Body of pancreas (tissue), 4 donors: ENCODE results near the gene TTC39C. TPM values are rescaled to one million over a fixed set of nuclear protein-coding genes. Genes with fewer than 3 reads are reported as not detected.

Experiments used
- ATAC-seq: fragments of 150-250 bp; one replicate; pipeline ENCODE4 v1.9.1; 2016
- DNase-seq, 4 donors: peaks; one replicate each; pipeline ENCODE4 v3.0.0-alpha.2; 2019
- H3K27ac ChIP-seq, 4 donors: fragments of 200-600 bp; sonication (generic); 1 replicate in 3 of 4; 2 replicates in 1 of 4; pipeline versions ENCODE4 v1.5.1 to v1.6.1; 2016 to 2019; ENCODE audit warnings: mild to moderate bottlenecking in 1 of 4, mixed read lengths in 1 of 4, moderate library complexity in 1 of 4
- H3K27me3 ChIP-seq, 2 donors: fragments of 200-600 bp; sonication (generic); one replicate each; pipeline ENCODE4 v1.6.0; 2016; ENCODE audit warnings: mild to moderate bottlenecking in 1 of 2
- H3K36me3 ChIP-seq, 2 donors: fragments of 200-600 bp; sonication (generic); replicated peaks in 1 of 2; 2 replicates each; pipeline ENCODE4 v1.5.1; 2016; ENCODE audit warnings: low read depth in 2 of 2; ENCODE audit not compliant: insufficient read depth in 1 of 2
- H3K4me1 ChIP-seq: fragments of 200-600 bp; sonication (generic); one replicate; pipeline ENCODE4 v1.6.0; 2016
- H3K4me3 ChIP-seq, 2 donors: fragments of 200-600 bp; sonication (generic); 1 replicate in 1 of 2; 2 replicates in 1 of 2; pipeline ENCODE4 v1.5.1; 2016 to 2019
- H3K9me3 ChIP-seq, 3 donors: fragments of 200-600 bp; sonication (generic); 1 replicate in 2 of 3; 2 replicates in 1 of 3; pipeline ENCODE4 v1.5.1; 2016
- POLR2A ChIP-seq, 3 donors: fragments of 450-650 bp; IDR thresholded peaks; one replicate each; pipeline ENCODE4 v1.6.1; 2016; ENCODE audit warnings: antibody characterized with exemption in 3 of 3, mild to moderate bottlenecking in 2 of 3
- WGBS, 2 donors: methylation state at CpG; one replicate each; pipeline ENCODE4 v1.1.5; 2017; 5-methylcytosine and 5-hydroxymethylcytosine counted together
- intact Hi-C: fragments of 100-400 bp; cut with DNase I; formaldehyde crosslinking; loops from one replicate; pipeline ENCODE4 v1.15.1; 2023
- total RNA-seq, 2 donors: library from RNA; depleted of rRNA; stranded (reverse); fragments of >200 nt; gene quantifications; one replicate each; pipeline ENCODE4 v1.1.0, GENCODE V29; 2016
- TF ChIP-seq, protein P1 (sequence below), 7 experiments: fragments of 450-650 bp in 4 of 7; fragments of 200-600 bp in 3 of 7; sonication (generic) in 3 of 7; IDR thresholded peaks; one replicate each; pipeline ENCODE4 v1.5.1; 2016 to 2019; ENCODE audit warnings: antibody characterized with exemption in 7 of 7

The TTC39C gene
- total RNA-seq, 2 donors from 2014 or later: 20.1 to 21.8 TPM

DNA sequence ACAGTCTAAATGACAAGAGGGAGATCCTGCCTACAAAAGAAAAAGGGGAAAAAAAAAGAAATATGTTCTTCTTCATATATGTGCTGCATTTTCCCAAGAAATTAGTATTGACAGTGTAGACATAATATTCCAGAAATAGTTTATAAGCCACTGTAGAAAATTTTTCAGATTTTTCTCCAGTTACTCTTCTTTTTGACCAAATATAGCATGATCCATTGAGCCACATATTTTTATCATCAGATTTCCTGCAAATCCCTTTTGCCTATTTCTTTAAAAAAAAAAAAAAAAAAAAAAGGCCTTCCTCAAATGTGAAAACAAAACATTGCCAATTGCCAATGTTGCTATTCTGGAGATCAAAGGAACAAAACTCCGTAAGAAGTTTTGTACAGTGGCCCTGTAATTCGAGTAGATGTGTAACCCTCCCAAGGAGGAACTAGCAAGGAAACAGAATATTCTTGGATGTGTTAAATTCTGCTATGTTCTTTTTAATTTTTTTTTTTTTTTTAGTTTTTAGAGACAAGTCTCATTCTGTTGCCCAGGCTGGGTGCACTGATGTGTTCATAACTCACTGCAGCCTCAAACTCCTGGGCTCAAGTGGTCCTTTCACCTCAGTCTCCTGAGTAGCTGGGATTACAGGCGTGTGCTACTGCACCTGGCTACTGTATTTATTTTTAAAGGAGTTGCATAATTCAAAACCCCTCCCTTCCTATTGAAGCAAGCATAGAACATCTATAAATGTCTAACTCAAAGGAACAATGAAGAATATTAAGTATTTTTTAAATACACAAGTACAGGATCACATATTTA is 111.8 kb downstream of the TTC39C start:
- intact Hi-C loops: loop anchor here (10.0 kb wide), 1 partner anchor 512 kb away; no protein-coding TSS in a partner anchor
- ATAC-seq (no peak), DNase-seq (no peak)
- Histone ChIP-seq H3K36me3 (peaks cover 0 to 6% of the 10 kb centered on the region in 2 donors), H3K27me3 (no peaks in the 10 kb centered on the region), H3K27ac (no peak overlapping the region), H3K4me3 (no peak overlapping the region), H3K9me3 (no peaks in the 10 kb centered on the region), H3K4me1 (no peaks in the 10 kb centered on the region)
- no peak for TF ChIP-seq POLR2A (IDR thresholded peaks at IDR 0.05)
- TF ChIP-seq, protein P1, sequence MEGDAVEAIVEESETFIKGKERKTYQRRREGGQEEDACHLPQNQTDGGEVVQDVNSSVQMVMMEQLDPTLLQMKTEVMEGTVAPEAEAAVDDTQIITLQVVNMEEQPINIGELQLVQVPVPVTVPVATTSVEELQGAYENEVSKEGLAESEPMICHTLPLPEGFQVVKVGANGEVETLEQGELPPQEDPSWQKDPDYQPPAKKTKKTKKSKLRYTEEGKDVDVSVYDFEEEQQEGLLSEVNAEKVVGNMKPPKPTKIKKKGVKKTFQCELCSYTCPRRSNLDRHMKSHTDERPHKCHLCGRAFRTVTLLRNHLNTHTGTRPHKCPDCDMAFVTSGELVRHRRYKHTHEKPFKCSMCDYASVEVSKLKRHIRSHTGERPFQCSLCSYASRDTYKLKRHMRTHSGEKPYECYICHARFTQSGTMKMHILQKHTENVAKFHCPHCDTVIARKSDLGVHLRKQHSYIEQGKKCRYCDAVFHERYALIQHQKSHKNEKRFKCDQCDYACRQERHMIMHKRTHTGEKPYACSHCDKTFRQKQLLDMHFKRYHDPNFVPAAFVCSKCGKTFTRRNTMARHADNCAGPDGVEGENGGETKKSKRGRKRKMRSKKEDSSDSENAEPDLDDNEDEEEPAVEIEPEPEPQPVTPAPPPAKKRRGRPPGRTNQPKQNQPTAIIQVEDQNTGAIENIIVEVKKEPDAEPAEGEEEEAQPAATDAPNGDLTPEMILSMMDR (IDR thresholded peaks at IDR 0.05): no peak
- WGBS, 2 donors: 55 to 70% methylated on average over 3 of the region's 3 CpGs

DNA sequence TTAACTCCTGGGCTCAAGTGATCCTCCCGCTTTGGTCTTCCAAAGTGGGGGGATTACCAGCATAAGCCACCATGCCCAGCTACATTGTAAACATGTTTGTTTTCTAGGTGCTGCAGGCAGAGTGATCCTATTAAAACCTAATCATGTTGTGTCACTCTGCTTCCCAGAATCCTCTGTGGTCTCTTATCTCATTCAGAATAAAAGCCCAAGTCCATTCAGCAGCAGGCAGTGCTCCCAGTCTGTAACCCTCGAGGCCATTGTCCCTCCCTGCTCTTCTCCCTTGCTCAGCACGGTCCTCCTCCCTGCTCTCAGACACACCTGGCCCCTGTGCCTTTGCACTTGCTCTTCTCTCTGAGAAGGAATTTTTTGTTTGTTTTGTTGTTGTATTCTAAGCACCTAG is 113.2 kb downstream of the TTC39C start:
- intact Hi-C loops: loop anchor here (10.0 kb wide), 1 partner anchor 513 kb away; no protein-coding TSS in a partner anchor
- DNase-seq (no peak), ATAC-seq (no peak)
- H3K36me3 ChIP-seq: peaks cover 4 to 6% of the 10 kb centered on the region in 2 donors
- WGBS, 2 donors: 74 to 80% methylated on average over 3 of the region's 3 CpGs
- TF ChIP-seq, protein P1 (IDR thresholded peaks at IDR 0.05): no peak
- TF ChIP-seq POLR2A (IDR thresholded peaks at IDR 0.05): no peak
- no peaks in the 10 kb centered on the region for H3K9me3 ChIP-seq
- no peaks in the 10 kb centered on the region for H3K27me3 ChIP-seq
- no peaks in the 10 kb centered on the region for H3K4me1 ChIP-seq
- no peak overlapping the region for H3K27ac ChIP-seq
- no peak overlapping the region for H3K4me3 ChIP-seq

DNA sequence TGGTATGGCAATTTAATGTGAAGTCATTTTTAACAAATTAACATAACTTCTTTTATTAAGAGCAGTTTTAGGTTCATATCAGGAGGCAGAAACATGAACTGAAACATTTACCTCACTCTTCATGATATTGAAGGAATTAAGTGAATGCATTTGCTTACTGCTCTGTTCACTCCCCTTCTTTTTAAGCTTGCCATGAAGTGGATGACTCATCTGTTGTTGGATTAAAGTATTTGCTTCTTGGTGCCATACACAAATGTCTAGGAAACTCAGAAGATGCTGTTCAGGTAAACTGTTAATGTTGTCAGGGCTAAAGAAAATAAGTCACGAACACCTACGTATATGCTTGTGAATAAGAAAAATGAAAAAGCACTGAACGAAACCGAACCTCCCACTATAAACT is 114.1 kb downstream of the TTC39C start:
- WGBS, 2 donors: 90 to 93% methylated on average over 4 of the region's 4 CpGs
- H3K4me3 ChIP-seq: no peak overlapping the region
- ATAC-seq (no peak), DNase-seq (no peak)
- no peaks in the 10 kb centered on the region for H3K9me3 ChIP-seq
- intact Hi-C loops: loop anchor here (10.0 kb wide), 1 partner anchor 514 kb away; no protein-coding TSS in a partner anchor
- H3K27ac ChIP-seq: no peak overlapping the region
- TF ChIP-seq, protein P1 (IDR thresholded peaks at IDR 0.05): no peak
- no peak for TF ChIP-seq POLR2A (IDR thresholded peaks at IDR 0.05)
- H3K36me3 ChIP-seq: peaks cover 4 to 6% of the 10 kb centered on the region in 2 donors
- no peaks in the 10 kb centered on the region for H3K27me3 ChIP-seq
- no peaks in the 10 kb centered on the region for H3K4me1 ChIP-seq

DNA sequence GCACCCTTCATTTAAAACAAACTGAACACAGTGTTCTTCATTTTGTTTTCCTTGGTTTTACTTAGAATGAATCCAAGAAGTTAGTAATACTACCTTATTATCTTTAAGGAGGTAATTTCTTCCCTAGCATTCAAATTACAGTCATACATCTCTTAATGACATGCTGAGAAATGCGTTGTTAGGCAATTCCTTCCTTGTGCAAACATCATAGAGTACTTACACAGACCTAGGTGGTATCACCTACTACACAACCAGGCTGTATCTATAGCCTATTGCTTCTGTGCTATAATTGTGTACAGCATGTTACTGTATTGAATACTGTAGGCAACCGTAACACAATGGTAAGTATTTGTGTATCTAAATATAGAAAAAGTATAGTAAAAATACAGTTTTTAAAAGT is 115.9 kb downstream of the TTC39C start:
- Histone ChIP-seq H3K27ac (no peak overlapping the region), H3K36me3 (peaks cover 4 to 5% of the 10 kb centered on the region in 2 donors), H3K27me3 (no peaks in the 10 kb centered on the region), H3K4me3 (no peak overlapping the region), H3K4me1 (no peaks in the 10 kb centered on the region), H3K9me3 (no peaks in the 10 kb centered on the region)
- DNase-seq (no peak), ATAC-seq (no peak)
- WGBS, 2 donors: 74 to 87% methylated on average over 2 of the region's 2 CpGs
- no peak for TF ChIP-seq POLR2A (IDR thresholded peaks at IDR 0.05)
- TF ChIP-seq, protein P1 (IDR thresholded peaks at IDR 0.05): no peak
- intact Hi-C loops: no loop called here
